SK-N-SH (cell line): ENCODE data around the gene CCDC174.

ENCODE experiments used
- EP300 ChIP-seq, 2 experiments: IDR thresholded peaks; 2 replicates each; pipeline versions ENCODE4 v1.4.0 to v1.6.1; 2012; ENCODE audit warnings: borderline replicate concordance in 1 of 2, low read depth in 1 of 2, low read length in 1 of 2
- EZH2phosphoT487 ChIP-seq: fragments of 200-600 bp; sonication (generic); IDR thresholded peaks from 2 replicates; pipeline ENCODE4 v1.6.1; 2017; ENCODE audit warnings: low read depth, mixed run types, mild to moderate bottlenecking, antibody characterized with exemption, moderate library complexity, borderline replicate concordance
- FOXJ3 ChIP-seq: sonication (generic); formaldehyde crosslinking; IDR thresholded peaks from 2 replicates; pipeline ENCODE4 v1.5.1; 2020; ENCODE audit warnings: mild to moderate bottlenecking, missing genetic modification reagents
- JUND ChIP-seq: IDR thresholded peaks from 2 replicates; pipeline ENCODE4 v1.4.0; 2012
- RAD21 ChIP-seq: IDR thresholded peaks from 2 replicates; pipeline ENCODE4 v1.6.1; 2012; ENCODE audit warnings: mild to moderate bottlenecking, low read length
- RFX5 ChIP-seq: IDR thresholded peaks from 2 replicates; pipeline ENCODE4 v1.6.1; 2012; ENCODE audit warnings: mild to moderate bottlenecking, improper control_type of control experiment, low read length
- SMC3 ChIP-seq: IDR thresholded peaks from 2 replicates; pipeline ENCODE4 v1.6.1; 2012; ENCODE audit warnings: low read depth, low read length, improper control_type of control experiment
- TAF1 ChIP-seq: IDR thresholded peaks from 2 replicates; pipeline ENCODE4 v1.6.1; 2012; ENCODE audit warnings: low read depth, mild to moderate bottlenecking, low read length, moderate library complexity, borderline replicate concordance
- YY1 ChIP-seq: IDR thresholded peaks from 2 replicates; pipeline ENCODE4 v1.4.0; 2012; ENCODE audit warnings: low read depth, mild to moderate bottlenecking
- TF ChIP-seq, protein P1 (sequence below): fragments of 200-600 bp; sonication (generic); IDR thresholded peaks from 2 replicates; pipeline ENCODE4 v1.6.1; 2017; ENCODE audit warnings: antibody characterized with exemption, mild to moderate bottlenecking, moderate library complexity
- TF ChIP-seq, protein P2 (sequence below): IDR thresholded peaks from 2 replicates; pipeline ENCODE4 v1.6.1; 2012; ENCODE audit warnings: mild to moderate bottlenecking, low read depth, low read length, moderate library complexity
- TF ChIP-seq, protein P3 (sequence below): IDR thresholded peaks from 2 replicates; pipeline ENCODE4 v1.4.0; 2012; ENCODE audit warnings: low read depth

DNA sequence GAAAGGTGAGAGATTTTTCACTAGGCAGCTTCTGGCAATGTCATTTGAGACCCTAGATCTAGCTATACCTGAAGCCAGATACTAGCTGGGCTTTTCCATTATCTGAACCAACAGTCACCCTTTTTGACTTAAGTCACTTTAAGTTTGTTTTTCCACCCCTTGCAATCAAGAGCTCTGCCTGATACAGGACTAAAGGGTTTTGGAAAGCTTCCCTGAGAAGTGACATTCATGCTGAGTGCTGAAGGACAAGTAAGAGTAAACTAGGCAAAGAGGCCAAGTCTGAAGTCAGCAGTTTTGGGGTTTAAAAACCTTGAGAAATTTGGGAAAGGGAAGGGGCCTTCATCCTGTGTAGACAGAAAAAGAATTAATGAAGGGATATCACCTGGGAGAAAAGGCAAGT lies 27.1 kb upstream of the CCDC174 start:
- TF ChIP-seq, protein P1, sequence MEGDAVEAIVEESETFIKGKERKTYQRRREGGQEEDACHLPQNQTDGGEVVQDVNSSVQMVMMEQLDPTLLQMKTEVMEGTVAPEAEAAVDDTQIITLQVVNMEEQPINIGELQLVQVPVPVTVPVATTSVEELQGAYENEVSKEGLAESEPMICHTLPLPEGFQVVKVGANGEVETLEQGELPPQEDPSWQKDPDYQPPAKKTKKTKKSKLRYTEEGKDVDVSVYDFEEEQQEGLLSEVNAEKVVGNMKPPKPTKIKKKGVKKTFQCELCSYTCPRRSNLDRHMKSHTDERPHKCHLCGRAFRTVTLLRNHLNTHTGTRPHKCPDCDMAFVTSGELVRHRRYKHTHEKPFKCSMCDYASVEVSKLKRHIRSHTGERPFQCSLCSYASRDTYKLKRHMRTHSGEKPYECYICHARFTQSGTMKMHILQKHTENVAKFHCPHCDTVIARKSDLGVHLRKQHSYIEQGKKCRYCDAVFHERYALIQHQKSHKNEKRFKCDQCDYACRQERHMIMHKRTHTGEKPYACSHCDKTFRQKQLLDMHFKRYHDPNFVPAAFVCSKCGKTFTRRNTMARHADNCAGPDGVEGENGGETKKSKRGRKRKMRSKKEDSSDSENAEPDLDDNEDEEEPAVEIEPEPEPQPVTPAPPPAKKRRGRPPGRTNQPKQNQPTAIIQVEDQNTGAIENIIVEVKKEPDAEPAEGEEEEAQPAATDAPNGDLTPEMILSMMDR = no peak
- no peak for TF ChIP-seq JUND
- no peak for TF ChIP-seq FOXJ3 (CRISPR knock-in tag)
- no peak for TF ChIP-seq RAD21
- TF ChIP-seq, protein P2, sequence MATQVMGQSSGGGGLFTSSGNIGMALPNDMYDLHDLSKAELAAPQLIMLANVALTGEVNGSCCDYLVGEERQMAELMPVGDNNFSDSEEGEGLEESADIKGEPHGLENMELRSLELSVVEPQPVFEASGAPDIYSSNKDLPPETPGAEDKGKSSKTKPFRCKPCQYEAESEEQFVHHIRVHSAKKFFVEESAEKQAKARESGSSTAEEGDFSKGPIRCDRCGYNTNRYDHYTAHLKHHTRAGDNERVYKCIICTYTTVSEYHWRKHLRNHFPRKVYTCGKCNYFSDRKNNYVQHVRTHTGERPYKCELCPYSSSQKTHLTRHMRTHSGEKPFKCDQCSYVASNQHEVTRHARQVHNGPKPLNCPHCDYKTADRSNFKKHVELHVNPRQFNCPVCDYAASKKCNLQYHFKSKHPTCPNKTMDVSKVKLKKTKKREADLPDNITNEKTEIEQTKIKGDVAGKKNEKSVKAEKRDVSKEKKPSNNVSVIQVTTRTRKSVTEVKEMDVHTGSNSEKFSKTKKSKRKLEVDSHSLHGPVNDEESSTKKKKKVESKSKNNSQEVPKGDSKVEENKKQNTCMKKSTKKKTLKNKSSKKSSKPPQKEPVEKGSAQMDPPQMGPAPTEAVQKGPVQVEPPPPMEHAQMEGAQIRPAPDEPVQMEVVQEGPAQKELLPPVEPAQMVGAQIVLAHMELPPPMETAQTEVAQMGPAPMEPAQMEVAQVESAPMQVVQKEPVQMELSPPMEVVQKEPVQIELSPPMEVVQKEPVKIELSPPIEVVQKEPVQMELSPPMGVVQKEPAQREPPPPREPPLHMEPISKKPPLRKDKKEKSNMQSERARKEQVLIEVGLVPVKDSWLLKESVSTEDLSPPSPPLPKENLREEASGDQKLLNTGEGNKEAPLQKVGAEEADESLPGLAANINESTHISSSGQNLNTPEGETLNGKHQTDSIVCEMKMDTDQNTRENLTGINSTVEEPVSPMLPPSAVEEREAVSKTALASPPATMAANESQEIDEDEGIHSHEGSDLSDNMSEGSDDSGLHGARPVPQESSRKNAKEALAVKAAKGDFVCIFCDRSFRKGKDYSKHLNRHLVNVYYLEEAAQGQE = no peak
- TF ChIP-seq EP300 (IDR thresholded peaks at IDR 0.05; ENCODE audit: borderline replicate concordance in 1 of 2, low read depth in 1 of 2, low read length in 1 of 2) = no peak
- TF ChIP-seq SMC3 = no peak
- TF ChIP-seq, protein P3, sequence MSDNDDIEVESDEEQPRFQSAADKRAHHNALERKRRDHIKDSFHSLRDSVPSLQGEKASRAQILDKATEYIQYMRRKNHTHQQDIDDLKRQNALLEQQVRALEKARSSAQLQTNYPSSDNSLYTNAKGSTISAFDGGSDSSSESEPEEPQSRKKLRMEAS = no peak
- TF ChIP-seq TAF1 = no peak
- TF ChIP-seq YY1 = no peak
- TF ChIP-seq RFX5 = no peak
- TF ChIP-seq EZH2phosphoT487 = no peak
